ENCODE measurements around the gene RIPOR3.

RIPOR3 gene

DNA sequence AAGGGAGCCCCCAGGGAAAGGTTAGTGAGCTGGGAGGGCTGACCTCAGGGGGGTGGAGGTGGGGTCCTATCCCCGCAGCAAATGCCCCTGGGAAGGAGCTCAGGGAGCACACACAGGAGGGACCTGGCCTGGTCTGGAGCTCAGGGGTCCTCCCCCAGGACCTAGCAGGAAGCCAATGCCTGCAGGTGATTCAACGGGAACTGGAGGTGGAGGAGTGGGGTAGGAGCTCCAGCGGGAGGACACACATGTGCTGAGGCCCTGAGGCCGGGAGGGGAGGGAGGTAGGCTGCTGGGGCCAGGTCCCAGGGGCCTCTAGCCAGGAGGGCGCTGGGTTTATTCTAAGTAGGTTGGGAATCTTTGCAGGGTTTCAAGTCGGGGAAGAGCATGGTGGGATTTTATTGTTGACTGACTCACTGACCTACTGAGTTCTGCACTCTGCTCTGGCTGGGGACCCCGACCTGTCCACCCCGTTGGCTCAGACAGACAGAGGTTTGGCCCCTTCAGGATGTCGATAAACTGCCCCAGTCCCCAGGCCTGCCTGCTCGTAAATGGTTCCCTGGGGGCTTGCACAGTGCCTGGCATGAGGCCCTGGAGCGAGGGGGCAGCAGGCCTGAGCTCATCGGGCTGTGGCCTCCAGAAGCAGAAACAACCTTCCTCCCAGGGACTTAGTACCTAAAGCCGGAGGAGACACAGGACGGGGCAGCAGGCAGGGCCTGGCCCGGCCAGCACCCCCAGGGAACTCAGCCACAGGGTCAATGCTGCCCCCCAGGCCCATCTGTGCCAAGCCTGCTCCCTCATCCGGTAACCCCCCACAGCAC, 62.3 kb downstream of the RIPOR3 start:
- Histone ChIP-seq H2AK5ac (ENCODE audit: low read length, severe bottlenecking) (peak overlapping the region; percentile 45), H3K4ac (ENCODE audit: low read depth in 1 of 2, low read length in 2 of 2) (peak overlapping the region; percentile 24 to 37), H3K9me3 (ENCODE audit: control insufficient read depth, low read length) (no peaks in the 10 kb centered on the region), H3K27ac (ENCODE audit: low read length, poor library complexity, severe bottlenecking) (no peak overlapping the region), H2AFZ (ENCODE audit: low read depth, low read length) (no peak overlapping the region), H3K14ac (ENCODE audit: low read length in 2 of 2) (no peak overlapping the region), H2BK5ac (ENCODE audit: low read depth, low read length, poor library complexity, severe bottlenecking) (no peak overlapping the region), H4K8ac (ENCODE audit: low read length) (peak overlapping the region; percentile 78), H3K23ac (ENCODE audit: low read length in 2 of 2) (no peak overlapping the region), H4K91ac (ENCODE audit: low read length) (peak overlapping the region; percentile 30), H3K4me3 (ENCODE audit: insufficient read depth in 1 of 2, low read depth in 1 of 2, low read length in 2 of 2) (no peak overlapping the region), H3K4me2 (ENCODE audit: low read length, poor library complexity, severe bottlenecking) (no peak overlapping the region), H2BK15ac (ENCODE audit: low read depth, poor library complexity, severe bottlenecking) (peak overlapping the region; percentile 39), H3K27me3 (ENCODE audit: control insufficient read depth in 1 of 2, insufficient read depth in 1 of 2, low read length in 2 of 2) (no peaks in the 10 kb centered on the region), H2BK12ac (ENCODE audit: low read length in 2 of 2) (peak overlapping the region; percentile 27 to 31), H3K18ac (ENCODE audit: low read depth in 1 of 2, low read length in 2 of 2) (peak overlapping the region; percentile 34 to 54), H3K36me3 (ENCODE audit: control insufficient read depth in 1 of 2, insufficient read depth in 2 of 2, low read depth in 1 of 2, low read length in 2 of 2) (peaks cover 17 to 36% of the 10 kb centered on the region in 2 experiments), H2BK120ac (ENCODE audit: low read depth, low read length) (no peak overlapping the region), H3K79me1 (replicated peaks; ENCODE audit: low read length, poor library complexity, severe bottlenecking) (peaks cover 14% of the 10 kb centered on the region), H3K4me1 (ENCODE audit: control insufficient read depth, insufficient read depth, low read depth, low read length) (peaks cover 37% of the 10 kb centered on the region), H3K9ac (ENCODE audit: low read length) (no peak overlapping the region)
- no peak for DNase-seq
- WGBS, result 76% methylated on average over 15 of the region's 16 CpGs

- no peak overlapping the region for H2BK120ac ChIP-seq (ENCODE audit: low read depth, low read length)
- H2AFZ ChIP-seq (ENCODE audit: low read depth, low read length), result no peak overlapping the region
- no peaks in the 10 kb centered on the region for H3K27me3 ChIP-seq (ENCODE audit: control insufficient read depth in 1 of 2, insufficient read depth in 1 of 2, low read length in 2 of 2)
- WGBS, result 56% methylated on average over 11 of the region's 11 CpGs
- peak overlapping the region; percentile 1 to 31 for H2BK12ac ChIP-seq (ENCODE audit: low read length in 2 of 2)
- H3K27ac ChIP-seq (ENCODE audit: low read length, poor library complexity, severe bottlenecking), result no peak overlapping the region
- no peak overlapping the region for H3K9ac ChIP-seq (ENCODE audit: low read length)
- peaks cover 17 to 40% of the 10 kb centered on the region in 2 experiments for H3K36me3 ChIP-seq (ENCODE audit: control insufficient read depth in 1 of 2, insufficient read depth in 2 of 2, low read depth in 1 of 2, low read length in 2 of 2)
- H2AK5ac ChIP-seq (ENCODE audit: low read length, severe bottlenecking), result peak overlapping the region; percentile 45
- no peaks in the 10 kb centered on the region for H3K9me3 ChIP-seq (ENCODE audit: control insufficient read depth, low read length)
- peak overlapping the region; percentile 7 to 26 for H3K4ac ChIP-seq (ENCODE audit: low read depth in 1 of 2, low read length in 2 of 2)
- peak overlapping the region; percentile 3 for H4K91ac ChIP-seq (ENCODE audit: low read length)
- H4K8ac ChIP-seq (ENCODE audit: low read length), result peak overlapping the region; percentile 29
- H3K14ac ChIP-seq (ENCODE audit: low read length in 2 of 2), result no peak overlapping the region
- peak overlapping the region in 1 of 2 experiments; percentile 5 for H3K18ac ChIP-seq (ENCODE audit: low read depth in 1 of 2, low read length in 2 of 2)
- H3K4me1 ChIP-seq (ENCODE audit: control insufficient read depth, insufficient read depth, low read depth, low read length), result peaks cover 37% of the 10 kb centered on the region
- H2BK5ac ChIP-seq (ENCODE audit: low read depth, low read length, poor library complexity, severe bottlenecking), result no peak overlapping the region
- no peak overlapping the region for H2BK15ac ChIP-seq (ENCODE audit: low read depth, poor library complexity, severe bottlenecking)
- no peak overlapping the region for H3K4me3 ChIP-seq (ENCODE audit: insufficient read depth in 1 of 2, low read depth in 1 of 2, low read length in 2 of 2)
- H3K79me1 ChIP-seq (replicated peaks; ENCODE audit: low read length, poor library complexity, severe bottlenecking), result peaks cover 11% of the 10 kb centered on the region
- no peak overlapping the region for H3K23ac ChIP-seq (ENCODE audit: low read length in 2 of 2)
- DNase-seq, result no peak
- H3K4me2 ChIP-seq (ENCODE audit: low read length, poor library complexity, severe bottlenecking), result no peak overlapping the region
Measured at GRCh38 chr20:50628332-50628731, 63.0 kb downstream of the RIPOR3 start.

GRCh38 chr20:50627747-50628146, 63.6 kb downstream of the RIPOR3 start:
- no peaks in the 10 kb centered on the region for H3K9me3 ChIP-seq (ENCODE audit: control insufficient read depth, low read length)
- no peak overlapping the region for H3K27ac ChIP-seq (ENCODE audit: low read length, poor library complexity, severe bottlenecking)
- H2BK120ac ChIP-seq (ENCODE audit: low read depth, low read length), result peak overlapping the region; percentile 45
- H3K9ac ChIP-seq (ENCODE audit: low read length), result no peak overlapping the region
- H3K4ac ChIP-seq (ENCODE audit: low read depth in 1 of 2, low read length in 2 of 2), result no peak overlapping the region
- WGBS, result 91% methylated on average over 9 of the region's 9 CpGs
- no peak overlapping the region for H2BK5ac ChIP-seq (ENCODE audit: low read depth, low read length, poor library complexity, severe bottlenecking)
- H3K14ac ChIP-seq (ENCODE audit: low read length in 2 of 2), result no peak overlapping the region
- H4K8ac ChIP-seq (ENCODE audit: low read length), result peak overlapping the region; percentile 29
- no peaks in the 10 kb centered on the region for H3K27me3 ChIP-seq (ENCODE audit: control insufficient read depth in 1 of 2, insufficient read depth in 1 of 2, low read length in 2 of 2)
- no peak overlapping the region for H2BK15ac ChIP-seq (ENCODE audit: low read depth, poor library complexity, severe bottlenecking)
- peak overlapping the region; percentile 55 for H2AK5ac ChIP-seq (ENCODE audit: low read length, severe bottlenecking)
- H3K4me3 ChIP-seq (ENCODE audit: insufficient read depth in 1 of 2, low read depth in 1 of 2, low read length in 2 of 2), result no peak overlapping the region
- DNase-seq, result no peak
- H3K79me1 ChIP-seq (replicated peaks; ENCODE audit: low read length, poor library complexity, severe bottlenecking), result peaks cover 10% of the 10 kb centered on the region
- no peak overlapping the region for H3K4me2 ChIP-seq (ENCODE audit: low read length, poor library complexity, severe bottlenecking)
- no peak overlapping the region for H3K23ac ChIP-seq (ENCODE audit: low read length in 2 of 2)
- H3K18ac ChIP-seq (ENCODE audit: low read depth in 1 of 2, low read length in 2 of 2), result peak overlapping the region; percentile 19 to 28
- no peak overlapping the region for H2AFZ ChIP-seq (ENCODE audit: low read depth, low read length)
- H2BK12ac ChIP-seq (ENCODE audit: low read length in 2 of 2), result peak overlapping the region; percentile 29 to 78
- H3K36me3 ChIP-seq (ENCODE audit: control insufficient read depth in 1 of 2, insufficient read depth in 2 of 2, low read depth in 1 of 2, low read length in 2 of 2), result peaks cover 17 to 42% of the 10 kb centered on the region in 2 experiments
- peak overlapping the region; percentile 3 for H4K91ac ChIP-seq (ENCODE audit: low read length)
- peaks cover 37% of the 10 kb centered on the region for H3K4me1 ChIP-seq (ENCODE audit: control insufficient read depth, insufficient read depth, low read depth, low read length)

GRCh38 chr20:50625986-50626677, 65.2 kb downstream of the RIPOR3 start:
- H2AK5ac ChIP-seq (ENCODE audit: low read length, severe bottlenecking), result peak overlapping the region; percentile 89
- peak overlapping the region; percentile 71 for H4K91ac ChIP-seq (ENCODE audit: low read length)
- H2BK120ac ChIP-seq (ENCODE audit: low read depth, low read length), result peak overlapping the region; percentile 45
- peak overlapping the region; percentile 59 for H3K9ac ChIP-seq (ENCODE audit: low read length)
- peak overlapping the region in 1 of 2 experiments; percentile 79 for H3K4ac ChIP-seq (ENCODE audit: low read depth in 1 of 2, low read length in 2 of 2)
- peaks cover 6% of the 10 kb centered on the region for H3K9me3 ChIP-seq (ENCODE audit: control insufficient read depth, low read length)
- no peak overlapping the region for H3K4me2 ChIP-seq (ENCODE audit: low read length, poor library complexity, severe bottlenecking)
- no peak overlapping the region for H2BK5ac ChIP-seq (ENCODE audit: low read depth, low read length, poor library complexity, severe bottlenecking)
- DNase-seq, result peak; percentile 54
- H3K27ac ChIP-seq (ENCODE audit: low read length, poor library complexity, severe bottlenecking), result no peak overlapping the region
- H3K14ac ChIP-seq (ENCODE audit: low read length in 2 of 2), result no peak overlapping the region
- peaks cover 9% of the 10 kb centered on the region for H3K79me1 ChIP-seq (replicated peaks; ENCODE audit: low read length, poor library complexity, severe bottlenecking)
- peaks cover 37% of the 10 kb centered on the region for H3K4me1 ChIP-seq (ENCODE audit: control insufficient read depth, insufficient read depth, low read depth, low read length)
- no peaks in the 10 kb centered on the region for H3K27me3 ChIP-seq (ENCODE audit: control insufficient read depth in 1 of 2, insufficient read depth in 1 of 2, low read length in 2 of 2)
- H3K18ac ChIP-seq (ENCODE audit: low read depth in 1 of 2, low read length in 2 of 2), result peak overlapping the region; percentile 68 to 73
- peak overlapping the region; percentile 81 for H4K8ac ChIP-seq (ENCODE audit: low read length)
- peak overlapping the region; percentile 55 for H2BK15ac ChIP-seq (ENCODE audit: low read depth, poor library complexity, severe bottlenecking)
- peak overlapping the region; percentile 53 to 85 for H2BK12ac ChIP-seq (ENCODE audit: low read length in 2 of 2)
- whole genome bisulfite sequencing, result 39% methylated on average over 15 of the region's 15 CpGs
- H3K4me3 ChIP-seq (ENCODE audit: insufficient read depth in 1 of 2, low read depth in 1 of 2, low read length in 2 of 2), result peak overlapping the region in 1 of 2 experiments; percentile 6
- H3K36me3 ChIP-seq (ENCODE audit: control insufficient read depth in 1 of 2, insufficient read depth in 2 of 2, low read depth in 1 of 2, low read length in 2 of 2), result peaks cover 23 to 52% of the 10 kb centered on the region in 2 experiments
- no peak overlapping the region for H3K23ac ChIP-seq (ENCODE audit: low read length in 2 of 2)
- no peak overlapping the region for H2AFZ ChIP-seq (ENCODE audit: low read depth, low read length)

All from mesenchymal stem cell (in vitro differentiated cells and primary cell).